Measurements from ENCODE around the gene ITPR2. TPM values are rescaled to one million over a fixed set of nuclear protein-coding genes. Genes with fewer than 3 reads are reported as not detected.

ITPR2 gene
- total and polyA plus RNA-seq, 2 of the 8 experiments (the other 6 are each of a cell fraction or from before 2014, with no cell fraction given) = 4.1 to 48.3 TPM

GRCh38 chr12:26425587-26426260 is 407.3 kb downstream of the ITPR2 start:
- Histone ChIP-seq H2BK15ac (ENCODE audit: low read length) (no peak overlapping the region), H3K79me1 (ENCODE audit: low read depth, low read length) (no peaks in the 10 kb centered on the region), H2BK12ac (ENCODE audit: low read depth, low read length) (no peak overlapping the region), H2AK5ac (ENCODE audit: low read depth, low read length) (no peak overlapping the region), H3K23ac (ENCODE audit: insufficient read length) (no peak overlapping the region), H3K56ac (replicated peaks; ENCODE audit: insufficient read length, low read depth, low read length) (no peak overlapping the region), H3K27ac (ENCODE audit: low read depth, low read length) (no peak overlapping the region), H2BK120ac (replicated peaks; ENCODE audit: low read depth, low read length) (no peak overlapping the region), H3K4ac (replicated peaks; ENCODE audit: insufficient read length, low read depth, low read length) (no peak overlapping the region), H3K23me2 (ENCODE audit: low read depth, low read length) (no peaks in the 10 kb centered on the region), H3K4me1 (replicated peaks in 1 of 4; ENCODE audit: control insufficient read depth in 3 of 4, insufficient read depth in 4 of 4, low read length in 3 of 4) (no peaks in the 10 kb centered on the region), H3K9me3 (ENCODE audit: insufficient read depth in 2 of 2, low read depth in 1 of 2, low read length in 1 of 2) (no peaks in the 10 kb centered on the region), H3K18ac (ENCODE audit: extremely low read depth, low read length) (no peak overlapping the region), H3K4me3 (ENCODE audit: extremely low read depth in 1 of 4, insufficient read depth in 2 of 4, low read depth in 3 of 4, low read length in 4 of 4) (no peak overlapping the region), H4K8ac (ENCODE audit: extremely low read depth, insufficient read depth, low read length) (no peak overlapping the region), H2BK5ac (ENCODE audit: low read depth, low read length) (no peak overlapping the region), H3K14ac (ENCODE audit: insufficient read length) (no peak overlapping the region), H3K4me2 (ENCODE audit: insufficient read depth in 1 of 2, low read depth in 2 of 2, low read length in 2 of 2) (no peak overlapping the region), H3K9ac (replicated peaks in 1 of 4; ENCODE audit: extremely low read depth in 1 of 4, low read depth in 3 of 4, low read length in 3 of 4) (no peak overlapping the region), H2BK20ac (ENCODE audit: low read length) (no peak overlapping the region), H2AFZ (ENCODE audit: low read length) (no peak overlapping the region), H3K27me3 (replicated peaks in 1 of 4; ENCODE audit: control insufficient read depth in 3 of 4, extremely low read depth in 1 of 4, insufficient read depth in 3 of 4, low read length in 3 of 4) (no peaks in the 10 kb centered on the region), H3K36me3 (ENCODE audit: control insufficient read depth in 2 of 4, insufficient read depth in 4 of 4, low read length in 3 of 4) (no peaks in the 10 kb centered on the region), H3K79me2 (ENCODE audit: control insufficient read depth in 1 of 2, insufficient read depth in 2 of 2, low read length in 2 of 2) (no peaks in the 10 kb centered on the region), H4K20me1 (replicated peaks in 1 of 2; ENCODE audit: control insufficient read depth in 1 of 2, insufficient read depth in 2 of 2, low read length in 2 of 2) (no peaks in the 10 kb centered on the region), H4K5ac (ENCODE audit: insufficient read length, low read depth, low read length) (no peak overlapping the region), H4K91ac (replicated peaks; ENCODE audit: insufficient read length, low read length) (no peak overlapping the region)
- DNase-seq (ENCODE audit: low read depth in 1 of 2, low spot score in 2 of 2) = no peak
- no peak for FAIRE-seq
- ChIA-PET CTCF (ENCODE audit: partially characterized antibody) (interaction anchor here (1.4 kb wide), 1 partner anchor 99 kb away, joined by 3 read pairs; no protein-coding TSS in a partner anchor), POLR2A (ENCODE audit: partially characterized antibody) (no interaction called here)
- TF ChIP-seq YY1 (IDR thresholded peaks at IDR 0.05; ENCODE audit: low read depth, low read length) = no peak
- TF ChIP-seq KDM5A (IDR thresholded peaks at IDR 0.05; ENCODE audit: low read length) = no peak
- 95% methylated on average over 5 of the region's 6 CpGs; no CpG with 5 or more reads in 1 of the 2 experiments for WGBS, 2 experiments (ENCODE audit: extremely low coverage in 1 of 2, insufficient coverage in 1 of 2, insufficient read length in 1 of 2, insufficient replicate concordance in 2 of 2, low coverage in 1 of 2, low lambda C conversion rate in 2 of 2, missing lambda C conversion rate in 1 of 2)
